SKM-1 treated with dmso at 0.1 percent for 144 hours (cell line): Measurements from ENCODE around the gene ALCAM.

ENCODE experiments used
- DNase-seq: peaks from one replicate; lab custom pipeline; 2025; ENCODE audit not compliant: unreplicated experiment; lab: John Stamatoyannopoulos, UW

The ALCAM gene

DNA sequence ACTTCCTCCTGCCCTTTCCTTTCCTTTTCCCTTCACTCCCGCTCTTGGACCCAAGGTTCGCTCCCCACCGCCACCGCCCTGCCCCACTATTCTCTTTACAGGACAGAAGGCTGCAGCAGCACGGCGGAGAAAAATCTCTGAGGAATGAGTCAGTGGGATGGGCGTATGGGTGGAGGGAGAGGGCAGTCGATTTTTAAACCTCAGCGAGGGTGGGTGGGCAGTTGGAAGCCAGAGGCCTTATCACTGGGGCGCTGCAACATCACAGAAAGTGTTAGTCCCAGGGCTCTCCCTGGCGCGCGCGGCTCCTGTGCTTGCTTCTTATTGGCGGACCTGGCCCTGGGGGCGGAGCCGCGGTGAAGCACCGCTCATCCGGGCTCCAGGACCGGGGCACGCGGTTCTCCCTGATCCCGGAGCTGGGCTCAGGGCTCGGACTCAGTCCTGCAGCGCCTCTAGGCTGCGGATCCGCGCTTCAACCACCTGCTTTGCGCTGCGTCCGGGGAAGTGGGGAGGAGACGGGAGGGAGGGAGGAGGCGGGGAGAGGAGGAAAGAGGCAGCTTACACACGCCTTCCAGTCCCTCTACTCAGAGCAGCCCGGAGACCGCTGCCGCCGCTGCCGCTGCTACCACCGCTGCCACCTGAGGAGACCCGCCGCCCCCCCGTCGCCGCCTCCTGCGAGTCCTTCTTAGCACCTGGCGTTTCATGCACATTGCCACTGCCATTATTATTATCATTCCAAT, at the start of gene ALCAM:
Gene ALCAM (plus strand): TSS at position 584 of the 737 bp plus-strand sequence.
- DNase-seq = peak; percentile 77

DNA sequence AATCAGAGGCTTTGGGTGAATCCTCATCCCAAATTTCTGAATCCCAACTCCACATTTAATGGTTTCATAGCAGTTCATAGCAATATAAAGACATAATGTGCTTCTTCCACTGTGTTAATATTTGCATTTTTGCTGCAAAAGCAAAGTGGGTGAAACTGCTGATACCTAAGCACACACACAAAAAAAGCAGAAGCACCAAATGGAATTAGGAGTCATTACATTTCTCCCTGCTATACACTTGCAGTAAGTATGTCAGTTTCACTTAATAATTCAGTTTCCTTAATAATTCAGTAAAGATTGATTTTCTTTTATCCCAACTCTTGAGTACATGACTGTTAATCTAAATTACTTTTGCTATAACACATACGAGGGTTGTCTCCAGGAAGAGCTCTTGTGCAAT, 48.9 kb upstream of the ALCAM start:
- DNase-seq = no peak

GRCh38 chr3:105322570-105323273, 44.0 kb upstream of the ALCAM start:
- no peak for DNase-seq

DNA sequence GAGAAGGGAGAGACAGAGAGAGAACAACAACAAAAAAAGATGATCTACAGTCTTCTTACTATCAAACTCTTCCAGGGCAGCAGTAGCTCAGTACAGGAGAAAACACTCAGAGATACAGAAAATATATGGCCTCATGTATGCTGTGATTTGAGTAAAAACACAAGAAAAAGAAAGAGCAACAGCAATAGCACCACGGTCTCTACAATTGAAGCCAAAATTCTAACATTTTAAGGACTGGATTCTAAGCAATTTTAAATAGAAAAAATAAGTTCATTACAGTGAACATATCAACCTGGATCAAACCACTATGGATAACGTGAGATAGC, 43.5 kb upstream of the ALCAM start:
- no peak for DNase-seq

GRCh38 chr3:105324951-105325350, 41.8 kb upstream of the ALCAM start:
- DNase-seq = no peak

DNA sequence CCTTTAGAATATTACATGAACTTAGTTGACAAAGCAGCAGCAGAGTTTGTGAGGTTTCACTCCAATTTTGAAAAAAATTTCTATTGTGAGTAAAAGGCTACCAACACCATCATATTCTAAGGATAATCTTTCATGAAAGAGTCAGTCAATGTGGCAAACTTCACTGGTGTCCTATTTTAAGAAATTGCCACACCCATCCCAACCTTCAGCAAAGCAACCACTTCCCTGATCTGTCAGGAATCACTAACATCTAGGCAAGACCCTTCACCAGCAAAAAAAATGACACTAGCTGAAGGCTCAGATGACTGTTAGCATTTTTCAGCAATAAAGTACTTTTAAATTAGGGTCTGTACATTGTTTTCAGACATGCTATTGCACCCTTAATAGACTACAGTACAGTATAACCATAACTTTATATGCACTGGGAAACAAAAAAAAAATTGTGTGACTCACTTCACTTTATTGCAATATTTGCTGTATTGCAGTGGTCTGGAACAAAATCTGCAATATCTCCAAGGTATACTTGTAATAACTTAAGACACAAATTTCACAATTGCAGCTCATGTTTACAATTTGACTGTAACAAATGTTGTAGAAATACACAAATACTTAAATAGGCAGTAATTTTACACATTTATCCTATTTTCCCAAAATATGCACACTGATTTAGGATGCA, 38.9 kb upstream of the ALCAM start:
- no peak for DNase-seq

- DNase-seq = no peak
Measured at GRCh38 chr3:105328338-105328730, 38.4 kb upstream of the ALCAM start.

DNA sequence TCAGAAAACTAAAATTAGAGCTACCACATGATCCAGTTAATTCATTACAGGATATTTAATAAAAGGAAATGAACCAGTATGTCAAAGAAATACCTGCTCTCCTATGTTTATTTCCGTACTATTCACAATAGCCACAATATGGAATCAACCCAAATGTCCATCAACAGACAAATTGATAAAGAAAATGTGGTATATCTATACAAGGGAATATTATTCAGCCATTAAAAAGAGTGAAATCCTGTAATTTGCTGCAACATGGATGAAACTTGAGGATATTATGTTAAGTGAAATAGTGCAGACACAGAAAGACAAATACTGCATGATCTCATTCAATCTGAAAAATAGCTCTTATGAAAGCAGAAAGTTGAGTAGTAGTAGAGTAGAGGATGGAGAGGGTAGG, 33.7 kb upstream of the ALCAM start:
- DNase-seq = no peak

GRCh38 chr3:105334138-105334882, 32.4 kb upstream of the ALCAM start:
- DNase-seq = no peak

GRCh38 chr3:105339946-105340345, 26.8 kb upstream of the ALCAM start:
- DNase-seq = no peak

- no peak for DNase-seq
Measured at GRCh38 chr3:105343991-105344390, 22.7 kb upstream of the ALCAM start.

DNA sequence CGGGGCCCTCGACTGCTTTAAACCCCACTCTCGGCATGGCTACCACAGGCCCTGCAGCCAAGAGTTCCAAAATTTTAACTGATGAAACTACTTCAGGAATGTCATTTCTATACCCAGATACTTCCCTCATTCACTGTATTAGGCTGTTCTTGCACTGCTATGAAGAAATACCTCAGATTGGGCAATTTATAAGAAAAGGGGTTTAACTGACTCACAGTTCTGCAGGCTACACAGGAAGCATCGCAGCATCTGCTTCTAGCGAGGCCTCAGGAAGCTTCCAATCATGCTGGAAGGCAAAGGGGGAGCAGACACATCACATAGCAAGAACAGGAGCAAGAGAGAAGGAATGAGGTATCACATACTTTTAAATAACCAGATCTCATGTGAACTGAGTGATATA, 21.6 kb upstream of the ALCAM start:
- no peak for DNase-seq

- no peak for DNase-seq
Measured at GRCh38 chr3:105347625-105348302, 18.9 kb upstream of the ALCAM start.

GRCh38 chr3:105348307-105348706, 18.4 kb upstream of the ALCAM start:
- DNase-seq = no peak

- DNase-seq = no peak
Measured at GRCh38 chr3:105349684-105350387, 16.9 kb upstream of the ALCAM start.

- no peak for DNase-seq
Measured at GRCh38 chr3:105351821-105352220, 14.9 kb upstream of the ALCAM start.

DNA sequence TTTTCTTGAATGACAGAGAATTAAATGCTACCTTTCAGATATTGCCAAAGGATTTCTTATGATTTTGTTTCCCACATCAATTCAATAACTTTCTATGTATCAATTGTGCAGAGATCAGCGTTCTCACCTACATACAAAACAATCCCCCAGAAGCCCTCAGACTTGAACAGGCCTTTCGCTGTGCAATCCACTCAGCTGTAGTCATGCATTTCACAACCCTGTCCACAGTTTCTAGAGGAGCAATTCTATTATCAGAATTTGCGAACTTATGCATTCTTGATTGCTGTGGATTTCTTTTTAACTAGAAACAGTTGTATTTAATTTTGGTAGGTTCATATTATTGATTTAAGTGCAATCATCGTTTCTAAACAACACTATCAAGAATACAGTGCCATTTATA, 13.7 kb upstream of the ALCAM start:
- no peak for DNase-seq

DNA sequence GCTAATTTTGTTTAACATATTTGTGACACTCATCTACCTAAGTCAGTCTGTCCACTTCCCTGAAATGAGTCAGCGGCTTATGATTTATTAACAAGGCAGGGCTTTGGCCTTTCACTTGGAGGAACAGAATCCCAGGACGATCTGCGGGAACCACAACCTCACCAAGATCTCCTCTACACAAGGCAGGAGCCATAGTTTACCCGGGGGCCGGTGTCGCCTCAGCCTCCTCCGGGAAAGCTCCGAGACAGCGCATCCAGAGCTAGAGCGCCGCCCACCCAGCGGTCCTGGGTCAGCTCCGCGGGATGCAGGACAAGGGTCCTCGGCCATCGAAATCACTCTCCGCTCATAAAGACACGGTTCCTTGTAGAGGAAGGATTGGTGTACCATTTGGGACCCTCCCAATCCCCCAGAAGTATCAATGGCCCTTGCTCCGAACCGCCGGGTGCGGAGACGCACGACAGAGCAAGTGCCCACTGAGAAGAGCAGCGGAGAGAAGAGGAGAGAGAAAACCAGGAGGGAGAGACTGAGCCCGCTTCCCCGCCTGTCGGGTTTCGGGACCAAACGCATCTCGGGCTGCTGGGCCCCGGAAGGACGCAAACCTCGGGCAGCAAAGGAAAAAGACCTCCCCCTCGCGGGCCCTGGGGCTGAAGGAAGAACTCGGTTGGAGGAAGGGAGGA, 13.1 kb upstream of the ALCAM start:
- no peak for DNase-seq

DNA sequence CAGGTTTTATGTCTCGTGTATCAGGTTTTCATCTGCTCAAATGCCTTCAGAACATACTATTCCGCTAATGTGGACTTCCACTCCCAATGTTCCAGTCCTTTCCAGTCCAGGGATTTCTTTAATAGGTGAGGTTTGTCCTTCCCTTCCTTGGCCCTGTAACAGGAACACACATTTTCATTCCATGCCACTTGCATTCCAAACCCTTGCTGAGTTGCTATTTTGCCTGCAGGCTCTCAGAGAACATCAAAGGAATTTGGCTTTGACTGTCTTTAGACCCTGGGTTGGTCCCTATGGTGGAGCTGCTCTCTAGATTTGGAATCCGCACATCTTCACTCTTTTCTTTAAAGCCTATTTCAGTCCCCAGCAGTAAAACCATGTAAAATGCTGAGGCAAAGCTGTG, 12.3 kb upstream of the ALCAM start:
- no peak for DNase-seq
